Anterior cingulate cortex (tissue), 58 donors: ENCODE results near the gene FANCD2OS.
A peak's percentile ranks its signal among the peaks of the same experiment; 100 is the strongest.
"Not testable (repeated sequence)": the region's sequence is repeated elsewhere in the genome, so short reads cannot be mapped to it uniquely, and the experiment has no call there.

ENCODE experiments used
- DNase-seq, 58 donors: peaks; one replicate each; lab custom pipeline; 2025; lab: John Stamatoyannopoulos, UW

Gene FANCD2OS

DNA sequence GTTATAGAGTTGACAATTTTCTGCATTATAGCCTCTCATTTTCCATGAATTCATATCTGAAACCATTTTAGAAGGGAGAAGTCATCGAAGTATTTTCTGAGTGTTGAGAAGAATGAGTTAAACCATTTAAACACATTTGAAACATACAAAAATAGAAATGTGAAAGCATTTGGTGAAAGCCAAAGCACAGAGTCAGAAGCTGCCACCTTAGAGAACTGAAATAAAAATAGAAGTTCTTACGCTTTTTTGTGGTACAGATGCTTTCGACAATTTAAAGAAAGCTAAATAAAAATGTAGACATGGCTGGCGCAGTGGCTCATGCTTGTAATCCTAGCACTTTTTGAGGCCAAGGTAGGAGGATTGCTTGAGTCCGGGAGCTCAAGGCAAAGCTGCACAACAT, 9.0 kb downstream of the FANCD2OS start:
- peak in 2 of 58 donors; percentile 11 to 20 for DNase-seq

DNA sequence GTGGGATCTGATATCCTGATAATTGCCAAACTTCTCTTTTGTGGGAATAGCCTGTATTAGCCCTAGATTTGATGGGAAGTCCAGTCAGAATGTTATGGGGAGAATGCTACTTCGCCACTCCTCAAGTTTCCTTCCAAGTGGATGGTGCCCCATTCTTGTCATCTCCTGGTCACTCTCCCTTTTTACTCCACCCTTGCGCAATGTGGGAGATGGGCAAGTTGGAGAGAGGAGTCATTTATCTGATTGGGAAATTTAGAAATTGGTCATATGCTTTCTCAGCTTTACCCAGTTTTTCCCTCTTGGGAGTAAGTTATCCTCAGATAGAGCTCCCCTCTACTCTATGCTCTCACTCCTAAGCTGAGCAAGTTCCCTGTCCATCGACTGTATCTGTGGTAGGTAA, 14.4 kb downstream of the FANCD2OS start:
- DNase-seq = no peak

DNA sequence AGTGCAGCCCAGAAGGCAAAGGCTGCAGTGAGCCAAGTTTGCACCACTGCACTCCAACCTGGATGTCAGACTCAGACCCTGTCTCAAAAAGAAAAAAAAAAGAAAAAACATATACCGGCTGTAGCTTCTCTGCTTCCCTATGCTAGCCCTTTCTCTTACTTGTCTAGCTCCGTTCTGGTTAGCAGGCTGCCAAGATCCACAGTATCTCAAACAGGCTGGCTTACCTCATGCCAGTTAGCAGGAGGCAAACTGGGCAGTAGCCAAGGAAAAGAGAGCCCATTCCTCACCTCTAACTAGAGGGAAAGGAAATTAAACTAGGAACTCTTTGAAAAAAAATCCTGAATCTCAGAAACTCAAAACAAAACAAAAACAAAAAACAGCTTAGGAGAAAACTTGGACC, 16.7 kb downstream of the FANCD2OS start:
- DNase-seq = not testable (repeated sequence)

DNA sequence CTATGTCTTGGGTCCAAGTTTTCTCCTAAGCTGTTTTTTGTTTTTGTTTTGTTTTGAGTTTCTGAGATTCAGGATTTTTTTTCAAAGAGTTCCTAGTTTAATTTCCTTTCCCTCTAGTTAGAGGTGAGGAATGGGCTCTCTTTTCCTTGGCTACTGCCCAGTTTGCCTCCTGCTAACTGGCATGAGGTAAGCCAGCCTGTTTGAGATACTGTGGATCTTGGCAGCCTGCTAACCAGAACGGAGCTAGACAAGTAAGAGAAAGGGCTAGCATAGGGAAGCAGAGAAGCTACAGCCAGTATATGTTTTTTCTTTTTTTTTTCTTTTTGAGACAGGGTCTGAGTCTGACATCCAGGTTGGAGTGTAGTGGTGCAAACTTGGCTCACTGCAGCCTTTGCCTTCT, 17.3 kb downstream of the FANCD2OS start:
- DNase-seq = not testable (repeated sequence)

DNA sequence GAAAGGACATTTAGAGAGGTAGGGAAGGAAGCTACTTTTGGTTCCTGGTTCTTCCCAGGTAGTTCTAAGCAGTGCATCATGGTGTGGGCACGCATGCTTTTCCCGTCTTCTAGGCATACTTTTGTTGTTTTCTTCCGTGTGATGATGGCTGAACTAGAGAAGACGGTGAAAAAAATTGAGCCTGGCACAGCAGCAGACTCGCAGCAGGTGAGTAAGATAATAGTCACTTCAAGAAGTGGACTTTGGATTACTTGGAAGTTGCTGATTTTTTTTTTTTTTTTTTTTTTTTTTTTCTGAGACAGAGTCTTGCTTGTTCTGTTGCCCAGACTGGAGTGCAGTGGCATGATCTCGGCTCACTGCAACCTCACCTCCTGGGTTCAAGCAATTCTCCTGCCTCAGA, 17.9 kb downstream of the FANCD2OS start:
- no peak for DNase-seq

DNA sequence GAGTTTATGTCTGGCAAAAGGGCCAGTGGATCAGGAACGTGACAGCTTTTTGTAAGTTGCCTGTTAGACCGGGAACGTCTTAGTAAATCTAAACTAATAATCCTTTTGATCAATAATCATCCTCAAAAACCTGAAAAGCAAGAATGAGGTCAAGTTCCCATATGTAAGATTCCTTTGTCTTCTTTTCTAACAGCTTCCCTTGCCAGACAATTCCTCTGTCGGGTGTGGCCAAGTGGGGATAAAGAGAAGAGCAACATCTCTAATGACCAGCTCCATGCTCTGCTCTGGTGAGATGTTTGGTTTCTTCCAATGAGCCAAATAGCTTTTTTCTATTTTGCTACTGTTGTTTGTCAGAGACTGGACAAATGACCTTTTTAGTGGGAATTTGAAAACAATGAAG, 19.8 kb downstream of the FANCD2OS start:
- DNase-seq = no peak

DNA sequence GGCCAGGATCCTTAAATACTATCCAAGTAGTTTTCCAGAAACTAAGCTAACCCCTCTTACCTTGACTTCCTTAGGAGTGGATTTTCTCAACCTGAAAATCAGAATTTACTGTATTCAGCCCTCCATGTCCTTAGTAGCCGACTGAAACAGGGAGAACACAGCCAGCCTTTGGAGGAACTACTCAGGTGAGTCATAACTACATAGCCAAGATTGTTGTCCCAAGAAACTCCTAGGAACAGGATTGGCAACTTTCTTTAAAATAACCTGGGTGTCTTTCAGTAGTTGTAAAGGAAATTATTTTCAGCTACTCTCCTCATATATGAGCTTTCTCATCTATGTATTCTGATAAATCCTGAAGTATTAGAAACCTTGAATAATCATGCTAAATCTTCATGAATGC, 22.3 kb downstream of the FANCD2OS start:
- no peak for DNase-seq

DNA sequence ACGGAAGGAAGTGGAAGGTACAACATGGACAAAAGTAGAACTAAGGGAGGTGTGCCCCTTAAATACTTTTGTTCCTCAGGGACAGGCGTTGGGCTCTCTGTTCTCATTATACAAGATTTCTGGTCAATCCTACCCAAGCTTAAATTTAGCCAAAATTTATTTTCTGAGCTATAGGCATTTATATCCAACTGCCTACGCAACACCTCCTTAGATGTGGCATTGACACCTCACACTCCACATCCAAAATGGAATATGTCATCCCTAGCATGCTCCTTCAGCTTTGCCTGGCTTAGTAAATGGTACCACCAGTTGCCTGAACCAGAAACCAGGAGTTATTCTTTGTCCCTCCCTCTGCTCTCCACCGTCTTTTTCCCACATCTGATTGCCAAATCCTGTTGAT, 26.2 kb downstream of the FANCD2OS start:
- DNase-seq = peak in 4 of 58 donors; percentile 11 to 54 (median 30)

DNA sequence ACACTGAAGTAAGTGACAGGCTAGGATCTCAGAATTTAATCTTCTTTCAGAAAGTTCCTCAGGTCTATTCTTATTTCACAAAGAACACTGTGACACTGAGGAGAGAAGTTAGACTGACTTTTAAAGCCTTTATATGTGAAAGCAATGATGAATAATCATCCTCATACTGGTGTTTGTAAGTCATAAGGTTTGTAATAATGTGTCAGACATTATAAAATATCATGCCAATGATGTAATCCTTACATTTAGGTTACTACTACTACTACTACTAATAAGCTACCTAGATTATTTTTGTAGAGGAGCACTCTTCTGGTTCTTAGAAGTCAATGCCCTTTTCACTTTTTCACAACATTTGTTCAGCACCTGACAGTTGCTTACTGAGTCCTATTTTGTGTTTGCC, 33.4 kb downstream of the FANCD2OS start:
- DNase-seq = no peak

DNA sequence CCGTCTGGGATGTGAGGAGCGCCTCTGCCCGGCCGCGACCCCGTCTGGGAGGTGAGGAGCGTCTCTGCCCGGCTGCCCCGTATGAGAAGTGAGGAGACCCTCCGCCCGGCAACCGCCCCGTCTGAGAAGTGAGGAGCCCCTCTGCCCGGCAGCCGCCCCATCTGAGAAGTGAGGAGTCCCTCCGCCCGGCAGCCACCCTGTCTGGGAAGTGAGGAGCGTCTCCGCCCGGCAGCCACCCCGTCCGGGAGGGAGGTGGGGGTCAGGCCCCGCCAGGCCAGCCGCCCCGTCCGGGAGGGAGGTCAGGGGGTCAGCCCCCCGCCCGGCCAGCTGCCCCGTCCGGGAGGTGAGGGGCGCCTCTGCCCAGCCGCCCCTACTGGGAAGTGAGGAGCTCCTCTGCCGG, 38.0 kb downstream of the FANCD2OS start:
- not testable (repeated sequence) for DNase-seq

DNA sequence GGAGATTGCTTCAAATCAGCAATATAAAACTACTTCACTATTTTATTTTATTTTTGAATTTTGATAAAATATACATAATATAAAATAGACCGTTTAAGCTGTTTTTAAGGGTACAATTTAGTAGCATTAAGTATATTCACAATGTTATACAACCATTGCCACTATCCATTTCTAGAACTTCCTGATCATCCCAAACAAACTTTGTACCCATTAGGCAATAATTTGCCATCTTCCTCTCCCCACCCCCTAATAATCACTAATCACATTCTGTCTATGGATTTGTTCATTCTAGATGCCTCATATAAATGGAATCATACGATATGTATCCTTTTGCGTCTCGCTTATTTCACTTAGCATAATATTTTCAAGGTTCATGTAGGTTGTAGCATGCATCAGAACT, 53.0 kb downstream of the FANCD2OS start:
- no peak for DNase-seq
